ENCODE results near the gene ZNF70.

The ZNF70 gene

DNA sequence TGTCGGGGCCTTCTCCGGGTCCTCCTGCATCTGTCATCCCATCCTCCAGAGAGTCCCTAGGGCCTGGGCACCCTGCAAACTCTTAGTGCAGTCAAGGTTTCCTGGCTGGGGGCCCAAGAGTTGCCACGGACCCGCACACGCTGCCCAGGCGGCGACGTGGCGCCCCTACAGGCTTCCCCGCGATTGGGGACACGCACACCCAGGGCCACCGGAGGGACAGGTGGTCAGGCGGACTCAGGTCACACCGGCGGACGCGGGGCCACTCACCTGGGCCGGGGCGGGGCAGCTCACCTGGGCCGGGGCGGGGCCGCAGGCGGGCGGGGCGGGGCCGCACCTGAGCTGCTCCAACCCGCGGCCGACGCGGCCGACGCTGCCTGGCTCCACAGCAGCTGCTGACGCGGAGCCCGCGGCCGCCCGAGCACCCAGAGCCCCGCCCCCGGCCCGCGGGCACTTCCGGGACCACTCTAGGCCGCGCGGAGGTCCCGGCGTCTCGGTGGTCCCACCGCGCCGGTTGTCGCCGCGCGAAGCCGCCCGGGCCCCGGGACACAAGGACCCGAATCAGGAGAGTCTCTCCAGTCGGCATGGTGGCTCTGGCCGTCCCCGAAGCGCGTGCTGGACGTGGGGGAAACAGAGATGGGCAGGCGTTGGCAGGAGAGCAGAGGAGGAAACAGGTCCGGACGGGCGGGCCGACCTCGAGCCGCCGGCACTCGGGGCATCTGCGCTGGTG lies at the start of gene ZNF70:
ZNF70 (minus strand) TSS at position 399 of the 727 bp plus-strand sequence. CDS start 5,972 bp downstream, outside the sequence.
- peak; percentile 79 for DNase-seq

DNA sequence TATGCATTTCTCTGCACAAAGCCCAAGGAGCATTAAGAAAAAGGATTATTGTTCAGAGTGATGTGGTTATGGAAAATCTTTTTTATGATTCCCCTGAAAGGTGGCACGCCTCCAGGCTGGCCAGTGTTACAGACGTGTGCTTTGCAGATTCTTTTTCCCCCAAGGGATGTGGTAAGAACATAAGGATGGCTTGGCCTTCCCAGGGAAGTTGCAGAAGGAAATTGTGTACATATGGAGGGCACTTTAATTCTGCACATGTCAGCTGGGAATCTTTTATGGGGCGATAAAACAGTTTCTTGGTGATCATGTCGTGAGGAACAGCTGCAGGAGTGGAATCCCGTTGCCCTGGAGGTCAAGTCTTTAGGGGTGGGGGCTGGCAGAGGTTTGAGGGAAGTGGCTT lies 45.5 kb upstream of the ZNF70 start:
- DNase-seq = no peak

DNA sequence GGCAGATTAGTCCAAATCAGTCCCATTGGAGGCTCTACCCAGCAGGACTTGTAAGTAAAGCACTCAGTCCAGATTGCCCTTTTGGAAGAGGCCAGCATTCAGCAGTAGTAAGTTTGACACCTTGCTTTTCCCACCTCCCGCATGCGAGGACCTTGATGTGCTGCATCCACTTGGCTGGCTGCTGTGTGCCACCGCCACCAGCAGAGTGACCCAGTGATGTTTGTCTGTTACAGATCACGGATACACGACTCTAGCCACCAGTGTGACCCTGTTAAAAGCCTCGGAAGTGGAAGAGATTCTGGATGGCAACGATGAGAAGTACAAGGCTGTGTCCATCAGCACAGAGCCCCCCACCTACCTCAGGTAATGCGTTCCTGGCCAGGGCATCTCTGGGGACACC lies 42.4 kb upstream of the ZNF70 start:
- no peak for DNase-seq

DNA sequence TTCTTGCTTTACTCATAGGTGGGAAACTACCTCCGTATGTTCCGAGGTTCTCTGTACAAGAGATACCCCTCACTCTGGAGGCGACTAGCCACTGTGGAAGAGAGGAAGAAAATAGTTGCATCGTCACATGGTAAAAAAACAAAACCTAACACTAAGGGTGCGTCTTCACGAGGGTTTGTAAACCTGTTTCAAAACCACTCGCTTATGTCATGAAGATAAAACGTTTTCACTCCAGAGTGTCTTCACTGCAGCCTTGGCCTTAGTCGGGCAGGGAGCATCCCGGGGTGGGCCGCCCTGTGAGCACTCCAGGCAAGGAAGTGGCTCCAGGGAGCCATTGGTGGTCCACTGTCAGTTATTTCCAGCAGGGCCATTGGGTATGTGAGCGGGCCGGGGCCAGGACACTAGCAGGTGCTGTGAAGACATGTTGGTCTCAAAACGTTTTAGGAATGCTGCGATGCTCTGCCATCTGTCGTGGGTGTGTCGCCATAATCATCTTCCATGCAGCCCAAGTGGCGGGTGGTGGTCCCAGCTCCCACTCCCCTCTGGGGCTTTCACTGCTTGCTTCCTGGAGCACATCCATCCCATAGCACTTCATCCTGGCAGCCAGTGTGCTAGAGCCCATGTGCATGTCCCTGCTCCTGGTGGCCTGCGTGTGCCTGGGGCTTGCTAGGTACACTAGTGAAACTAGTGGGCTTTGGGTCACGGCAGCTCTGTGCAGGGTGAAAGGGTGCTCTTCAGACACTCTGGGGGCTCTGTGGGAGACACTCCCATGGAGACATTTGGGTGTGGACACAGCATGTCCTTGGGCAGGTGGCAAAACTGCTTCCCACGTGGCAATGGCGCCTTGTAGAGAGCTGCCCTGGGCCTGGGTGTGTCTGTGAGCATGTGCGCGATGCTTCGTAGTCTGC lies 41.1 kb upstream of the ZNF70 start:
- DNase-seq = no peak

DNA sequence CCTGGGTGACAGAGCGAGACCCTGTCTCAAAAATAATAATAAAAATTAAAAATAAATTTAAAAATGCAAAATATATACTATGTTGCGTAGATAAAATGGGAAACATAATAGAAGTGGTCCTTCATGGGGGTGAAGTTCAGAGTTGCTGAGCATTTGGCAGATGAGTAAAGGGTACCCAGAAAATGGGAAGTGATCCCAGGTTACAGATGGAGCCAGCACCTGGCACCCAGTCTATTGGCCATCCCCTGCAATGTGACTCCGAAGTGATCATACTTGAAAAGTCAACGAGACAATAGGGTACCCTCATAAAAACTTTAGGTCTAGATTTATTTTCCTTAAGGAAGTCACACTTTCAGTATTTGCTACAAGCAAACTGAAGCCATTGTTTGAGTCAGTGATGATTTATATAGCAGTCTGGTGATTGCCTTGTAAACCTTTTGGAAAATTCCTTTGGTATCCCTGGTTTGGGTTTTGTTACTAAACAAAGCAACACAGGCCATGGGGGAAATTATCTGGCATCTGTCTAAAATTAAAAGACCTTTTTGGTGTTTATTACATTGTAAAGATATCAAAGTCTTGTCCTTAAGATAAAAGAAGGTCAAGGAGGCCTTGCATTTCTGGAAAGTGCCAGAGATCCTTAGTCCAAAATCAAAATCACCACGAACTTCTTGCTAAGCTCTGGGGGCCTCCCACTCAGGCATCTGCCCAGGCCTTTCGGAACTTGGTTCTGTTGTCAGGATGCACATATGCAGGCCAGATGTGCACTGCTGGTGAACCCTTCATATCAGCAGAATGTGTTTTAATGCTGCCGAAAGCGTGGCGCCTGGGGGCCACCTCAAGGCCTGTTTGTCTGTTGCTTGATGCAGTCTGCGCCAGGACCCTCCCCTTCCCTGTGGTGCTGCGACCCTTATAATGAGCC lies 40.2 kb upstream of the ZNF70 start:
- no peak for DNase-seq

DNA sequence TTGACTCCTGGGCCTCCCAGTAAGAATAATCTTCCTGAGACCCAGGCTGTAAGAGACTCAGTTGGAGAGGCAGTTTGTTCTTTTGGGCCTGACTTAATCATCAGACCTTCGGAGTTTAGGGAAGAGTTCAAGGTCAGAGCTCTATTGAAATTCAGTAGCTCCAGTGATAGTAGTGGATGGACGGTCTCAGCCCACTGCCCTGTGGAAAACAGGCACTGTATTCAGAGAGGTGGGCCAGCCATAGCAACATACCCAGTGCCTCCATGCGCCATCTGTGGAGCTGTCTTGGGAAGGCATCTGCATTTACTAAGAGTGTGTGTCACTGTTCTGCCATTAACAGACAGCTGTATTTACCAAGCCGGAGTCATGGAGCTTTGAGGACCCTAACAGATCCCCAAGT lies 38.7 kb upstream of the ZNF70 start:
- DNase-seq = no peak

DNA sequence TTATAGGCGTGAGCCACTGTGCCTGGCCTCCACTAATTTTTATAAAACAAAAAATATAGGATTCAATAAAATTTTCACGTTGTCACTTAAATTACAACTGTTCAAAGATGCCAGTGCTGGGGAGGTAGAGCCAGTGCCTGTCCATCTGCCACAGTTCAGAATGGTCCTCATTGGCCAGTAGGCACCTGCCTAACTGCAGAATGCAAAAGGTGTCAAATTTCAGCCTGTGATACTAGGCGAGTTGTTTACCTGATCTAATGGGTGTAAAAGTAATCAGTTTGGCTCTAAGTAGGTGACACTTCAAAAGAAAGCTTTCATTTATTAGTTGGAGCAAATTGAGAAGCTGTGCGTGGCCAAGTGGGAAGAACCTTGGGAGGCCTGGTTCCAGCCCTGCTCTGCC lies 38.2 kb upstream of the ZNF70 start:
- peak; percentile 33 for DNase-seq

DNA sequence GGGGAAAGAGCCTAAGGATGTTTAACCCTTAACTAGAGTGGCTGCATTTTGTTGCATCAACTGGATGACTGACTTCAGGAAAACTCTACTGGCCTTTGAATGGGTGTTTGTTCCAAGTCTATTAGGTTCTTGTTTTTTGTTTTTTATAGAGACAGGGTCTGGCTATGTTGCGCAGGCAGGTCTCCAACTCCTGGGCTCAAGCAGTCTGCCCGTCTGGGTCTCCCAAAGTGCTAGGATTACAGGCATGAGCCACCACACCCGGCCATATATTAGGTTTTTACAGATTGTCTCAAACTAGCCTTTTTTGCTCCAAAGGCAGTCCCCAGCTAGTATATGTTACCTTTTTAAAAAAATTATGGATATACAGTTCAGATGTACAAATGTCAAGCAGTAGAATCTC lies 37.0 kb upstream of the ZNF70 start:
- DNase-seq = no peak

DNA sequence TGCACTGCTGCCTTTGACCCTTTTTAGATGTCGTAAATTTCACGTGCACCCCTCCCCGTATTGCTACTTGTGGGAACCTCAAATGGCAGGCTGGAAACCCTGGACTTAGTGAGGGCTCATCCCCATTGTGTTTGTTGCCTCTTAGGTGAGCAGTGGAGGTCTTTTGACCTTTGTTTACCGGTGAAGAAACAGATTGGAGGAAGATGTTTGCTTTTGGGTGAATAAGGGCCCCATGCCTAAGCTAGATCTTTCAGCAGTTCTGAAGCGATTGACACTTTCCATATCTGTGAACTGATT lies 36.6 kb upstream of the ZNF70 start:
- peak; percentile 49 for DNase-seq

DNA sequence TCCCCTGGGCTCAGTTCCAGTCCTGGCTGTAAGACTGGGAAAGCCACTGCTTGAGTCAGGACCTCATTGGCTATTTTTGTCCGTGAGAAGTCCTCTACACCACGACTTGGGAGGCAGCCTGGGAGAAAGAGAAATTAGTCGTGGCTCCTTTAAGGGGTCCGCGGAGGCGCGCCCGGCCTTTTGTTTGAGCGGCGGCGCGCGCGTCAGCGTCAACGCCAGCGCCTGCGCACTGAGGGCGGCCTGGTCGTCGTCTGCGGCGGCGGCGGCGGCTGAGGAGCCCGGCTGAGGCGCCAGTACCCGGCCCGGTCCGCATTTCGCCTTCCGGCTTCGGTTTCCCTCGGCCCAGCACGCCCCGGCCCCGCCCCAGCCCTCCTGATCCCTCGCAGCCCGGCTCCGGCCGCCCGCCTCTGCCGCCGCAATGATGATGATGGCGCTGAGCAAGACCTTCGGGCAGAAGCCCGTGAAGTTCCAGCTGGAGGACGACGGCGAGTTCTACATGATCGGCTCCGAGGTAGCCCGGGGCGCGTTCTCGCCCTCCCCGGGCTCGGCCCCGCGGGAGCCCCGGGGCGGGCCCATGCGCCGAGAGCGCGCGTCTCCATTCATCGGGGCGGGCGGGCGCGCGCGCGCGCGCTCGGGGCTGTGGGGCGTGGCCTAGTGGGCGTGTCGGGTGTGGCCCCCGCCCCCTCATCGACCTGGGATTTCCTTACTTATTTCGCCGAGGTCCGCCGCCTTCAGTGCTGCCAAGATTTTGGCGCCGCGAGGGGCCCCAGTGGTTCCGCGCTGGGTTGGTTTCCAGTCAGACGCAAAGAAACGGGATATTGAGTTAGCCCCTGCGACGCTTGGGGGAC lies 36.1 kb upstream of the ZNF70 start, which contains the start of gene SMARCB1:
SMARCB1 (plus strand) TSS at position 215 of the 848 bp plus-strand sequence; CDS start at position 419, 204 bp downstream.
- DNase-seq = peak; percentile 69

DNA sequence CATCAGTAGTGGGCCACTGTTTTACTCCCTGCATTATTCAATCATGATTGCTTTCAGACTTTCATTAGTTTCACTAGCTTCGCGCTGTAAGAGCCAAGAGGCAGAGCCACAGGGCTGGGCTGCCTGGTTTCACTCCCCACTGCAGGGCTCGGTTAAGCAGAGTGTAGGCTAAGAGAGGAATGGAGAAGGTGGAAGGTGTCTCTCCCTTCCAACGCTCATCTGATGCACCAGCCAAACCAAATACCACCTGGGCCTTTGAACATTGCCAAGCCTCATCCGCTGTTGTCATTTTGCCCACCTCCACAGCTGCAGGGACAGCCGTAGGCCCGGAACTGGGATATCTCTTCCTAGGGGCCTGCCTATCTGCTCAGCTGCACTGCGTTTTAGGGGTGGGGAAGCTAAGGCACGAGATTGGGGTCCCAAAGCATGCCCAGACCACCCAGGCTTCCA lies 35.4 kb upstream of the ZNF70 start:
- DNase-seq = no peak

DNA sequence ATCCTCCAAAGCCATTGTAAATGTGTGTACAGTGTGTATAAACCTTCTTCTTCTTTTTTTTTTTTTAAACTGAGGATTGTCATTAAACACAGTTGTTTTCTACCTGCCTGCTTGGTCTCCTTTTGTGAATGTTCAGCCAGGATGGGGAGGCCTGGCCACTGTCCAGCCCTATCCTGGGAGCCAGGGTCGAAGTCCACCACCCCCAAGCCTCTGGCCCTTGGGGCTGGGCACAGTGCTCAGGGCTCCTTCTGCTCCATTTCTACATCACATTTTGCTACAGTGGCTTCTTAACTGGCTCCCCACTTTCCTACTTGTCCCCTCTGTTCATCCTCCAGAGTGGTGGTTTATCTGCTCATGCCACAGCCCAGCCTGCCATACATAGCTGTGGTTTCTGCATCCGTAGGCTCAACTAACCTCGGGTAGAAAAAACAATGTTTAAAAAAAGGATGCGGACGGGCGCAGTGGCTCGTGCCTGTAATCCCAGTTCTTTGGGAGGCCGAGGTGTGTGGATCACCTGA lies 33.4 kb upstream of the ZNF70 start:
- no peak for DNase-seq

DNA sequence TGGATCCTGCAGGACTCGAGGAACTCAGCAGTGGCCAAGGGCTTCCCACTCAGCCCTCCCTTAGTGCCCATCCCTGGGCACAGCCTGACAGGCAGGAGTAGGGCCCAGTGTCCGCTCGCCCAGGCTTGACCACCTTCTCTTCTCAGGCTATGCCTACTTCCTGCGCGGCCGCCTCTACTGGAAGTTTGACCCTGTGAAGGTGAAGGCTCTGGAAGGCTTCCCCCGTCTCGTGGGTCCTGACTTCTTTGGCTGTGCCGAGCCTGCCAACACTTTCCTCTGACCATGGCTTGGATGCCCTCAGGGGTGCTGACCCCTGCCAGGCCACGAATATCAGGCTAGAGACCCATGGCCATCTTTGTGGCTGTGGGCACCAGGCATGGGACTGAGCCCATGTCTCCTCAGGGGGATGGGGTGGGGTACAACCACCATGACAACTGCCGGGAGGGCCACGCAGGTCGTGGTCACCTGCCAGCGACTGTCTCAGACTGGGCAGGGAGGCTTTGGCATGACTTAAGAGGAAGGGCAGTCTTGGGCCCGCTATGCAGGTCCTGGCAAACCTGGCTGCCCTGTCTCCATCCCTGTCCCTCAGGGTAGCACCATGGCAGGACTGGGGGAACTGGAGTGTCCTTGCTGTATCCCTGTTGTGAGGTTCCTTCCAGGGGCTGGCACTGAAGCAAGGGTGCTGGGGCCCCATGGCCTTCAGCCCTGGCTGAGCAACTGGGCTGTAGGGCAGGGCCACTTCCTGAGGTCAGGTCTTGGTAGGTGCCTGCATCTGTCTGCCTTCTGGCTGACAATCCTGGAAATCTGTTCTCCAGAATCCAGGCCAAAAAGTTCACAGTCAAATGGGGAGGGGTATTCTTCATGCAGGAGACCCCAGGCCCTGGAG lies 32.6 kb upstream of the ZNF70 start:
- no peak for DNase-seq

DNA sequence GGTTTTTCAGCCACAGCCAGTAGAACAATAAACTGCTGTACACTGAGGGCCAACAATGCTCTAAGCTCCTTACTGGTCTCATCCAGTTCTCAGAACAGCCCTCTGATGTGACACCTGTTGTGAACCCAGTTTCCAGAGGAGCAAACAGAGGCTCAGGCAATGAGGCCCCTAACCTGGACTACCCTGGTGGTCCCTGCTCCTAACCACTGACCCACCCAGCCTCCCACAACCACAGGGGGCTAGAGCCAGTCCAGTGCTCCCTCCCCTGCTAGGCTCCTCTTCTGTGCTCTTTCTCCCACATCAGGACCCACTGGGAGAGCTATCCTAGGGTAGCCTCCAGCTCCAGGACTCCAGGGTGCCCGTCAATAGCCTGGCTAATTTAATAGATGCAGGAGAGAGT lies 31.8 kb upstream of the ZNF70 start:
- DNase-seq = no peak

DNA sequence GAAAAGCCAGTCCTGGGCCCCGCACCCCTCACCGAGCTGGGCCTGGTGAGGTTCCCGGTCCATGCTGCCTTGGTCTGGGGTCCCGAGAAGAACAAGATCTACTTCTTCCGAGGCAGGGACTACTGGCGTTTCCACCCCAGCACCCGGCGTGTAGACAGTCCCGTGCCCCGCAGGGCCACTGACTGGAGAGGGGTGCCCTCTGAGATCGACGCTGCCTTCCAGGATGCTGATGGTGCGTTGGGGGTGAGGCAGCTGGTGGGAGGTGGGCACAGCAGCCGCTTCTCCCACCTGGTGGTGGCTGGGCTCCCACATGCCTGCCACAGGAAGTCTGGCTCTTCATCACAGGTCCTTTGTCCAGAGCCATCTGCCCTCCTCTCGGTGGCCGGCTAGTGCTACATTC lies 31.3 kb upstream of the ZNF70 start:
- DNase-seq = no peak

DNA sequence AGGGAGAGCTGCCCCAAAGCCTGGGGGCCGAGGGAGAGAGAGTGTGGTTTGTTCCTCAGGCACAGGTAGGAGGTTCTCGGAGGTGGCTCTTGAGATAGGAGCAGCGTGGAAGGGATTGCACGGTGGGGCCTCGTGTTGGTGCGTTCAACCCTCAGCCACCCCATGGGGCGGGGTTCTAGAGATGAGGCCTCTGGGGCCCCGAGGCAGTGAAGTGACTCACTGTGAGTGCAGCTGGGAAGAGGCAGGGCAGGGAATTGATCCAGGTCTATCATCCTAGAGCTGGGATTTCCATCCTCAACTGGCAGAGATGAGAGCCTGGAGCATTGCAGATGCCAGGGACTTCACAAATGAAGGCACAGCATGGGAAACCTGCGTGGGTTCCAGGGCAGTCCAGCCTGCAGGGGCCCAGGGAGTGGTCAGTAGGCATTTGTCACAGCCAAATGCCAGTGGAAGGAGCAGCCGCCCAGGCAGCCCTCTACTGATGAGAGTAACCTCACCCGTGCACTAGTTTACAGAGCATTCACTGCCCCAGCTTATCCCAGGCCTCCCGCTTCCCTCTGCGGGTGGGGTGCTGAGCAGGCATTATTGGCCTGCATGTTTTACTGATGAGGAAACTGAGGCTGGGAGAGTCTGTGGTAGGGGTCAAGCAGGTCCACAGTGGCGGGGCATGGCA lies 30.7 kb upstream of the ZNF70 start:
- DNase-seq = no peak

DNA sequence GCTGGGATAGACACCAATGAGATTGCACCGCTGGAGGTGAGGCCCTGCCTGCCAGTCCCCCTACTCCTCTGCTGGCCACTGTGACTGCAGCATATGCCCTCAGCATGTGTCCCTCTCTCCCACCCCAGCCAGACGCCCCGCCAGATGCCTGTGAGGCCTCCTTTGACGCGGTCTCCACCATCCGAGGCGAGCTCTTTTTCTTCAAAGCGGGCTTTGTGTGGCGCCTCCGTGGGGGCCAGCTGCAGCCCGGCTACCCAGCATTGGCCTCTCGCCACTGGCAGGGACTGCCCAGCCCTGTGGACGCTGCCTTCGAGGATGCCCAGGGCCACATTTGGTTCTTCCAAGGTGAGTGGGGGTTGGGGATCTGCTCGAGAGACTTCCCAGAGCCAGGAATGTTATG lies 30.2 kb upstream of the ZNF70 start:
- DNase-seq = no peak

DNA sequence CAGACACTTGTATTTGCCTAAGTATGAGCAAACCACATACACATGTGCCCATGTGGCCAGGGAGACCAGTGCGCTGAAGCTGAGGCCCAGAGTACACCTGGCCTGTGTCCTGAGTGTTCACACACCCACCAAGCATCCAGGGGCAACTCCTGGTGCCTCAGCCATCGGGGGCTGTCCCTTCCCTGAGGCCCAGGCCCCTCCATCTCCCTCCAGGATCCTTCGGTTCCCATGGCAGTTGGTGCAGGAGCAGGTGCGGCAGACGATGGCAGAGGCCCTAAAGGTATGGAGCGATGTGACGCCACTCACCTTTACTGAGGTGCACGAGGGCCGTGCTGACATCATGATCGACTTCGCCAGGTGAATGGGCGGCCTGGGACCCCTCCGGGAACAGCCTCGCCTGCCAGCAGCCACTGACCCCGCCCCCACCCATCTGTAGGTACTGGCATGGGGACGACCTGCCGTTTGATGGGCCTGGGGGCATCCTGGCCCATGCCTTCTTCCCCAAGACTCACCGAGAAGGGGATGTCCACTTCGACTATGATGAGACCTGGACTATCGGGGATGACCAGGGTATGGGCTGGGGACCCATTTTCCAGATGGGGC lies 29.3 kb upstream of the ZNF70 start:
- no peak for DNase-seq

DNA sequence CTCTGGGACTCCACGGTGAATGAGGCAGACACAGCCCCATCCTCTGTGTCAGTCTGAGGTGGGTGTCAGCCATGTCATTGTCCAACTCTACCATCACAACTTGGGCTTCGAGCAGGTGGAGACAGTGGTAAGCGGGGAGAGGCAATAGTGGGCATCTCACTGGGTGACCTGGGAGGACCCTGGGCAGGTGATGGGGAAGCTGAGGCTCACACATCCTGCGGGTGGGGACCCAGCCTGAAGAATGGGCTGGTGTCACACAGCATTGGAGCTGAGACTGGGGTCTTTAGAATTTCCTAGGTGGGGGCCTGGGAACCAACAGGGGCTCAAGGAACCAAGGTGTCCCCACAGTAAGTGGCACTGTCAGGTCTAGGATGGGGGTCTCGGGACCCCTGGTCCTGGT lies 28.8 kb upstream of the ZNF70 start:
- DNase-seq = no peak

DNA sequence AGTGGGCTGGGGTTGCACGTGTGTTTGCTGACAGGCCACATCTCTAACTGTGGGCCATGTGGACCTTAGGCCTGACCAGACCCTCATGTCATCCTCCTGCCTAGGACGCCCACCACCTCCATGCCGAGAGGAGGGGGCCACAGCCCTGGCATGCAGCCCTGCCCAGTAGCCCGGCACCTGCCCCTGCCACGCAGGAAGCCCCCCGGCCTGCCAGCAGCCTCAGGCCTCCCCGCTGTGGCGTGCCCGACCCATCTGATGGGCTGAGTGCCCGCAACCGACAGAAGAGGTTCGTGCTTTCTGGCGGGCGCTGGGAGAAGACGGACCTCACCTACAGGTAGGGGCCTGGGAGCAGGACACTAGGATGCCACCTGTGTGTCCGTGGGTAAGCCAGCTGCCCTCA lies 28.2 kb upstream of the ZNF70 start:
- no peak for DNase-seq

Measured in NCI-H510A treated with DMSO at 0.1 percent for 48 hours (cell line).